ENCODE data around the gene ADGRB2. TPM values are rescaled to one million over a fixed set of nuclear protein-coding genes. Genes with fewer than 3 reads are reported as not detected.

The ADGRB2 gene
- total and polyA plus RNA-seq, 9 donors, result 12.5 to 21.7 (median 19.0) TPM

- WGBS (ENCODE audit: insufficient coverage), result 69% methylated on average over 7 of the region's 12 CpGs
- Histone ChIP-seq H3K4me1 (ENCODE audit: control insufficient read depth, insufficient read depth, low read length) (peaks cover 9% of the 10 kb centered on the region), H3K27me3 (ENCODE audit: control insufficient read depth, insufficient read depth, low read length) (no peaks in the 10 kb centered on the region), H3K9me3 (replicated peaks; ENCODE audit: control insufficient read depth, low read depth, low read length) (no peaks in the 10 kb centered on the region), H3K36me3 (ENCODE audit: control insufficient read depth, insufficient read depth, low read length) (peaks cover 15% of the 10 kb centered on the region), H3K27ac (ENCODE audit: low read length) (no peak overlapping the region), H3K4me3 (ENCODE audit: low read length) (no peak overlapping the region)
- DNase-seq, result no peak
These were observed 38.2 kb downstream of the ADGRB2 start for GRCh38 chr1:31725777-31726535.

- WGBS (ENCODE audit: insufficient coverage), result 86% methylated on average over 10 of the region's 10 CpGs
- no peak overlapping the region for H3K4me3 ChIP-seq (ENCODE audit: low read length)
- DNase-seq, result no peak
- H3K36me3 ChIP-seq (ENCODE audit: control insufficient read depth, insufficient read depth, low read length), result peaks cover 8% of the 10 kb centered on the region
- H3K4me1 ChIP-seq (ENCODE audit: control insufficient read depth, insufficient read depth, low read length), result peaks cover 9% of the 10 kb centered on the region
- H3K27me3 ChIP-seq (ENCODE audit: control insufficient read depth, insufficient read depth, low read length), result no peaks in the 10 kb centered on the region
- no peaks in the 10 kb centered on the region for H3K9me3 ChIP-seq (replicated peaks; ENCODE audit: control insufficient read depth, low read depth, low read length)
- no peak overlapping the region for H3K27ac ChIP-seq (ENCODE audit: low read length)
These were observed 39.0 kb downstream of the ADGRB2 start for GRCh38 chr1:31725134-31725533.

- 46% methylated on average over 4 of the region's 5 CpGs for WGBS (ENCODE audit: insufficient coverage)
- peak; percentile 80 for DNase-seq
- no peaks in the 10 kb centered on the region for H3K27me3 ChIP-seq (ENCODE audit: control insufficient read depth, insufficient read depth, low read length)
- H3K4me3 ChIP-seq (ENCODE audit: low read length), result no peak overlapping the region
- peaks cover 9% of the 10 kb centered on the region for H3K4me1 ChIP-seq (ENCODE audit: control insufficient read depth, insufficient read depth, low read length)
- no peaks in the 10 kb centered on the region for H3K9me3 ChIP-seq (replicated peaks; ENCODE audit: control insufficient read depth, low read depth, low read length)
- H3K27ac ChIP-seq (ENCODE audit: low read length), result no peak overlapping the region
- H3K36me3 ChIP-seq (ENCODE audit: control insufficient read depth, insufficient read depth, low read length), result peaks cover 8% of the 10 kb centered on the region
These were observed 40.2 kb downstream of the ADGRB2 start for GRCh38 chr1:31723828-31724359.

GRCh38 chr1:31718327-31718897 lies 45.7 kb downstream of the ADGRB2 start:
- H3K4me3 ChIP-seq (ENCODE audit: low read length), result no peak overlapping the region
- DNase-seq, result no peak
- no peaks in the 10 kb centered on the region for H3K36me3 ChIP-seq (ENCODE audit: control insufficient read depth, insufficient read depth, low read length)
- peaks cover 16% of the 10 kb centered on the region for H3K27me3 ChIP-seq (ENCODE audit: control insufficient read depth, insufficient read depth, low read length)
- no peak overlapping the region for H3K27ac ChIP-seq (ENCODE audit: low read length)
- H3K9me3 ChIP-seq (replicated peaks; ENCODE audit: control insufficient read depth, low read depth, low read length), result no peaks in the 10 kb centered on the region
- WGBS (ENCODE audit: insufficient coverage), result 63% methylated on average over 2 of the region's 4 CpGs
- peaks cover 34% of the 10 kb centered on the region for H3K4me1 ChIP-seq (ENCODE audit: control insufficient read depth, insufficient read depth, low read length)

- Histone ChIP-seq H3K36me3 (ENCODE audit: control insufficient read depth, insufficient read depth, low read length) (no peaks in the 10 kb centered on the region), H3K4me3 (ENCODE audit: low read length) (no peak overlapping the region), H3K27me3 (ENCODE audit: control insufficient read depth, insufficient read depth, low read length) (peaks cover 16% of the 10 kb centered on the region), H3K9me3 (replicated peaks; ENCODE audit: control insufficient read depth, low read depth, low read length) (no peaks in the 10 kb centered on the region), H3K4me1 (ENCODE audit: control insufficient read depth, insufficient read depth, low read length) (peaks cover 44% of the 10 kb centered on the region), H3K27ac (ENCODE audit: low read length) (no peak overlapping the region)
- 83% methylated on average over 5 of the region's 6 CpGs for WGBS (ENCODE audit: insufficient coverage)
- no peak for DNase-seq
These were observed 46.8 kb downstream of the ADGRB2 start for GRCh38 chr1:31717341-31717740.

- Histone ChIP-seq H3K36me3 (ENCODE audit: control insufficient read depth, insufficient read depth, low read length) (no peaks in the 10 kb centered on the region), H3K27ac (ENCODE audit: low read length) (peak overlapping the region; percentile 94), H3K4me1 (ENCODE audit: control insufficient read depth, insufficient read depth, low read length) (peaks cover 50% of the 10 kb centered on the region), H3K27me3 (ENCODE audit: control insufficient read depth, insufficient read depth, low read length) (peaks cover 16% of the 10 kb centered on the region), H3K9me3 (replicated peaks; ENCODE audit: control insufficient read depth, low read depth, low read length) (no peaks in the 10 kb centered on the region), H3K4me3 (ENCODE audit: low read length) (no peak overlapping the region)
- 3% methylated on average over 4 of the region's 7 CpGs for WGBS (ENCODE audit: insufficient coverage)
- DNase-seq, result no peak
These were observed 48.3 kb downstream of the ADGRB2 start for GRCh38 chr1:31715873-31716220.

- H3K9me3 ChIP-seq (replicated peaks; ENCODE audit: control insufficient read depth, low read depth, low read length), result no peaks in the 10 kb centered on the region
- H3K4me1 ChIP-seq (ENCODE audit: control insufficient read depth, insufficient read depth, low read length), result peaks cover 50% of the 10 kb centered on the region
- peak overlapping the region; percentile 47 for H3K4me3 ChIP-seq (ENCODE audit: low read length)
- H3K36me3 ChIP-seq (ENCODE audit: control insufficient read depth, insufficient read depth, low read length), result no peaks in the 10 kb centered on the region
- H3K27ac ChIP-seq (ENCODE audit: low read length), result peak overlapping the region; percentile 94
- H3K27me3 ChIP-seq (ENCODE audit: control insufficient read depth, insufficient read depth, low read length), result peaks cover 16% of the 10 kb centered on the region
- WGBS (ENCODE audit: insufficient coverage), result under 1% methylated on average over 31 of the region's 44 CpGs
- peak; percentile 98 for DNase-seq
These were observed 48.9 kb downstream of the ADGRB2 start for GRCh38 chr1:31715087-31715872.

- no peak for DNase-seq
- Histone ChIP-seq H3K9me3 (replicated peaks; ENCODE audit: control insufficient read depth, low read depth, low read length) (no peaks in the 10 kb centered on the region), H3K27ac (ENCODE audit: low read length) (peak overlapping the region; percentile 94), H3K36me3 (ENCODE audit: control insufficient read depth, insufficient read depth, low read length) (no peaks in the 10 kb centered on the region), H3K4me1 (ENCODE audit: control insufficient read depth, insufficient read depth, low read length) (peaks cover 50% of the 10 kb centered on the region), H3K27me3 (ENCODE audit: control insufficient read depth, insufficient read depth, low read length) (peaks cover 16% of the 10 kb centered on the region), H3K4me3 (ENCODE audit: low read length) (peak overlapping the region; percentile 26)
- 0% methylated on average over 20 of the region's 39 CpGs for WGBS (ENCODE audit: insufficient coverage)
These were observed 49.6 kb downstream of the ADGRB2 start for GRCh38 chr1:31714442-31715086.

- Histone ChIP-seq H3K4me1 (ENCODE audit: control insufficient read depth, insufficient read depth, low read length) (peaks cover 54% of the 10 kb centered on the region), H3K9me3 (replicated peaks; ENCODE audit: control insufficient read depth, low read depth, low read length) (no peaks in the 10 kb centered on the region), H3K4me3 (ENCODE audit: low read length) (no peak overlapping the region), H3K36me3 (ENCODE audit: control insufficient read depth, insufficient read depth, low read length) (no peaks in the 10 kb centered on the region), H3K27me3 (ENCODE audit: control insufficient read depth, insufficient read depth, low read length) (peaks cover 8% of the 10 kb centered on the region), H3K27ac (ENCODE audit: low read length) (peak overlapping the region; percentile 94)
- WGBS (ENCODE audit: insufficient coverage), result no CpG with 5 or more reads among the region's 1 CpG
- peak; percentile 85 for DNase-seq
These were observed 51.5 kb downstream of the ADGRB2 start for GRCh38 chr1:31712630-31713029.

All from muscle of leg (tissue), 11 donors.